Hepatocyte (in vitro differentiated cells): Measurements from ENCODE around the gene WDR33.

Experiments used
- EZH2 ChIP-seq: fragments of 200-600 bp; sonication (generic); IDR thresholded peaks from 2 replicates; pipeline ENCODE4 v1.6.1; 2016; ENCODE audit warnings: antibody characterized with exemption, mild to moderate bottlenecking, borderline replicate concordance
- EZH2phosphoT487 ChIP-seq: fragments of 200-600 bp; sonication (generic); IDR thresholded peaks from one replicate; pipeline ENCODE4 v1.6.1; 2018; ENCODE audit warnings: antibody characterized with exemption, mild to moderate bottlenecking, low read depth, moderate library complexity; ENCODE audit not compliant: unreplicated experiment, severe bottlenecking
- TF ChIP-seq, protein P1 (sequence below): fragments of 200-600 bp; sonication (generic); IDR thresholded peaks from 2 replicates; pipeline ENCODE4 v1.5.1; 2016; ENCODE audit warnings: antibody characterized with exemption, mild to moderate bottlenecking; ENCODE audit not compliant: poor library complexity

DNA sequence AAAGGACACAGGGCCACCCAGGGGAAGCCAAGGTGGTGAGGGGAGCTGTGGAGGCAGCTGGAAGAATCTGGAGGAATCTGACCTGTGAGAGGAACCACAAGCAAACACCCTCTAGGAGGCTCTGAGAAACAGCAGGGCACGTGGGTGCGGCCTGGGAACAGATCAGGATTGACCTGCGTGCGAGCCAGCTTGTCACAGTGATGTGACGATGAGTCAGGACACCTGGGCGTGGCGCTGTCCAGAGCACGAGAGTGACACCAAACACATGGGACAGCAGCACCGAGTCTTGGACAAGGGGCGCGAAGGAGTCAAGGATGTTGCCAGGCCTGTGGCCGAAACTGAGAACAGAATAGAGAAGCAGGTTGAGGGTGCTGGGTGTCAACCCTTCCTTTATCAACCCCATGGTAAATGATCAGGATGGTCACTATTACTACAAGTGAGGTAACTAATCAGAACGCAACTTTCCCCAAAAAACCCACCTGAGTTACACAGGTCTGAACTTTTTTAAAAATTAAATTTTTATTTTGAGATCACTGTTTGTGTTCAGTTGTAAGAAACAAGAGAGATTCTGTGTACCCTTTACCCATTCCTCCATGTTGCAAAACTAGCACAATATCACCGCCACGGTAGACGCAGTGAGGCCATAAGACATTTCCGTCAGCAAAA lies 110.3 kb downstream of the WDR33 start:
- TF ChIP-seq, protein P1, sequence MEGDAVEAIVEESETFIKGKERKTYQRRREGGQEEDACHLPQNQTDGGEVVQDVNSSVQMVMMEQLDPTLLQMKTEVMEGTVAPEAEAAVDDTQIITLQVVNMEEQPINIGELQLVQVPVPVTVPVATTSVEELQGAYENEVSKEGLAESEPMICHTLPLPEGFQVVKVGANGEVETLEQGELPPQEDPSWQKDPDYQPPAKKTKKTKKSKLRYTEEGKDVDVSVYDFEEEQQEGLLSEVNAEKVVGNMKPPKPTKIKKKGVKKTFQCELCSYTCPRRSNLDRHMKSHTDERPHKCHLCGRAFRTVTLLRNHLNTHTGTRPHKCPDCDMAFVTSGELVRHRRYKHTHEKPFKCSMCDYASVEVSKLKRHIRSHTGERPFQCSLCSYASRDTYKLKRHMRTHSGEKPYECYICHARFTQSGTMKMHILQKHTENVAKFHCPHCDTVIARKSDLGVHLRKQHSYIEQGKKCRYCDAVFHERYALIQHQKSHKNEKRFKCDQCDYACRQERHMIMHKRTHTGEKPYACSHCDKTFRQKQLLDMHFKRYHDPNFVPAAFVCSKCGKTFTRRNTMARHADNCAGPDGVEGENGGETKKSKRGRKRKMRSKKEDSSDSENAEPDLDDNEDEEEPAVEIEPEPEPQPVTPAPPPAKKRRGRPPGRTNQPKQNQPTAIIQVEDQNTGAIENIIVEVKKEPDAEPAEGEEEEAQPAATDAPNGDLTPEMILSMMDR, result no peak
- TF ChIP-seq EZH2phosphoT487 (no peak), EZH2 (no peak)
